HG03280 (cell line): ENCODE results near the gene ZNG1A.
"Not testable (repeated sequence)": the region's sequence is repeated elsewhere in the genome, so short reads cannot be mapped to it uniquely, and the experiment has no call there.

Experiments used
- ATAC-seq: cut with Tn5 transposase; IDR thresholded peaks from one replicate; pipeline ENCODE4 v1.9.1; 2021; ENCODE audit warnings: mild to moderate bottlenecking, moderate library complexity; ENCODE audit not compliant: unreplicated experiment

The ZNG1A gene

DNA sequence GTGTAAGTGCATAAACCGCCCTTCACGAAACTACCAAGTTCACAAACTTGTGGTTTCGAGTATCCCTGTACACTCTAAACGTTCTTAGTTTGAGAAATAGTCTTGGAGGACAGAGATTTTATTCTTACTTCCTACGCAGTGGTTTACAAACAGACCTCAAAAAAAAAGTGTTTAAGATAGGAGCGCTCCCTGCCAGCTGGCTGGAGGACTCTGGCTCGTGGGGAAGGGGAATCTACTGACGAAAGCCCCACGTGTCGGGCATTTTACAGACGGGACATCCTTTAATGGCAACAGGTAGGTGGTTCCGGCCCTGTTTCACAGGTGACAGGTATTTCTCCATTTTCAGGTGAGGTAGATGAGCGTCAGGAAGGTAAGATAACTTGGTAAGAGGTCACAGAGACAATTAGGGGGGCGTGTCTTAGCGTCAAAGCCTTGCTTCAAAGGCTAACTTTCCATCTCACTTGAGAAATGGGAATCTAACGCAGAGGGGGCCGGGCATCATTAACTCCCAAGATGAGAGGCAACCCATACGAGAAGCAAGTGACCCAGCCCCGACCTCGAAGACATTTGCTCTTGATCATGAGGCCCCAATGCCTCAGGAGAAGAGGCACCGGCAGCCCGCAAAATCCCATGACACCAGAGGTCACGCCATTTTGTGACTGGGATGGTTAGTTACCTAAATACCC, 573 bp downstream of the ZNG1A start:
- ATAC-seq: not testable (repeated sequence)

DNA sequence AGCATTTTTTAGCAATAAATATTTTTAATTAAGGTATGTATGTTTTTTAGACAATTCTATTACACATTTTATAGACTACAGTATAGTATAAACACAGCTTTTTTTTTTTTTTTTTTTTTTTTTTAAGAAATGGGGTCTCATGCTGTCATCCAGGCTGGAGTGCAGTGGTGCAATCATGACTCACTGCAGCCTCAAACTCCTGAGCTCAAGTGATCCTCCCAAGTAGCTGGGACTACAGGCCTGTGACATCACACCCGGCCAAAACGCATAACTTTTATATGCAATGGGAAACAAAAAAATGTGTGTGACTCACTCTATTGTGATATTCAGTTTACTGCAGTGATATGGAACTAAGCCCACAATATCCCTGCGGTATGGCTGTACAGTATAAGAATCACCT, 9.1 kb downstream of the ZNG1A start:
- ATAC-seq: not testable (repeated sequence)

DNA sequence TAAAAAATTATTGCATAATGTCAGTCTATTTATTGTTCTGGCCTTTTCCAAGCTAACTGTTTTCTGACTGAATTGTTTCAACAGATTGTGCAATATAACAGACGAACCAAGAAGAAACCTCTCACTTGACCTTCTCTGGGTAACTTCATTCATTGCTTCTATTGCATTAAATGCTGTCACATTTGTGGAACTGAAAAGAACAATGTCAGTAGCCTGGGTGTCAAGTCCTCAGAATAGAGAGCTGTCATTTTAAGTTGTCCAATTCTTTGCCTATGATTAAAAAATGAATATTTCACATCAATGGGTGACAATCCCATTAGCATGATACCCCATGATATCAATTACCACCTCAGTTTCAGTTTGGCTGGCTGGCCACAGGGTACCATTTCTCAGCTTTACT, 19.0 kb downstream of the ZNG1A start:
- ATAC-seq: not testable (repeated sequence)

DNA sequence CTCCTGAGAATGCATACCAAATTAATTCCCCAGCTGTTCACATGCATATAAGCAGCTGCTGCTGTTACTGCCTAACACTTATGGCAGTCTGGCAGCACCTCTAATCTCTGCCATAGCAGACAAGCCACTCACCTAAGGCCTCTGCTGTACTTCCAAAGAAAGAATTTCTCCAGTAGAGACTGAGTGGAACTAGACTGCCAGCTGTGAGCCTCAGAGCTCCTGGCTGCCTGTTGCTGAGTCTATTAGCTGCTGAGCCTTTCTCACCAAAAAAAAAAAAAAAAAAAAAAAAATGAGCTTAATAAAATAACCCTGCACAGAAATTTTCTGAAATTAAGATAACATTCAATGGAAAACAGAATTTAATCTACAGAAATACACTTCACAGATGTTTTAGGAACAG, 27.7 kb downstream of the ZNG1A start:
- not testable (repeated sequence) for ATAC-seq

DNA sequence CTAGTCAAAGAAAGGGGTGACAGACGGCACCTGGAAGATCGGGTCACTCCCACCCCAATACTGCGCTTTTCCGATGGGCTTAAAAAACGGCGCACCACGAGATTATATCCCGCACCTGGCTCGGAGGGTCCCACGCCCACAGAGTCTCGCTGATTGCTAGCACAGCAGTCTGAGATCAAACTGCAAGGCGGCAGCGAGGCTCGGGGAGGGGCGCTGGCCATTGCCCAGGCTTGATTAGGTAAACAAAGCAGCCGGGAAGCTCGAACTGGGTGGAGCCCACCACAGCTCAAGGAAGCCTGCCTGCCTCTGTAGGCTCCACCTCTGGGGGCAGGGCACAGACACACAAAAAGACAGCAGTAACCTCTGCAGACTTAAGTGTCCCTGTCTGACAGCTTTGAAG, 39.0 kb downstream of the ZNG1A start:
- not testable (repeated sequence) for ATAC-seq

DNA sequence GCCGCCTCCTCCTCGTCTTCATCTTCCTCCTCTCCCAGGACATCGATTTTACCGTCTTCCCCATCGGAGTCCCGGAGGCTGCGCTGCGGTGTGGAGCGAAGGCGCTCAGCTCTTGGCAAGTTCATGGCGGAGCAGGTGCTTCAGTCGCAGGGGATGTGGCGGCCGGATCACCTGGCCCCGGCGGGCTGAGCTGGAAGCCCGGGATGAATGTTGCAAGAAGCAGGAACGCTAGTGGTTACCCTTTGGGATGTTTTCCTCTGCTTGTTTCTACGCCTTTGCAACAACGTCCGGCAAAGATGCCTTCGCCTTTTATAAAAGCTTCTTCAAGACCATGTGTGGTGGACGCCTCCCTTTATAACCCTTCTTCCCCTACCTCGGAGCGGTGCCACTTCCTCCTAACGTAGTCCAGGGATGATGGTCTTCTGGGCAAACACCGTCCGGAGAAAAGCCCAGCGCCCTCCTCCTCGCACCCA, 60.8 kb downstream of the ZNG1A start, which contains the start of gene FOXD4:
Gene FOXD4, minus strand, starts transcription at position 423 of the 473 bp plus-strand sequence. Its CDS starts 298 bp downstream, at position 125.
- not testable (repeated sequence) for ATAC-seq

DNA sequence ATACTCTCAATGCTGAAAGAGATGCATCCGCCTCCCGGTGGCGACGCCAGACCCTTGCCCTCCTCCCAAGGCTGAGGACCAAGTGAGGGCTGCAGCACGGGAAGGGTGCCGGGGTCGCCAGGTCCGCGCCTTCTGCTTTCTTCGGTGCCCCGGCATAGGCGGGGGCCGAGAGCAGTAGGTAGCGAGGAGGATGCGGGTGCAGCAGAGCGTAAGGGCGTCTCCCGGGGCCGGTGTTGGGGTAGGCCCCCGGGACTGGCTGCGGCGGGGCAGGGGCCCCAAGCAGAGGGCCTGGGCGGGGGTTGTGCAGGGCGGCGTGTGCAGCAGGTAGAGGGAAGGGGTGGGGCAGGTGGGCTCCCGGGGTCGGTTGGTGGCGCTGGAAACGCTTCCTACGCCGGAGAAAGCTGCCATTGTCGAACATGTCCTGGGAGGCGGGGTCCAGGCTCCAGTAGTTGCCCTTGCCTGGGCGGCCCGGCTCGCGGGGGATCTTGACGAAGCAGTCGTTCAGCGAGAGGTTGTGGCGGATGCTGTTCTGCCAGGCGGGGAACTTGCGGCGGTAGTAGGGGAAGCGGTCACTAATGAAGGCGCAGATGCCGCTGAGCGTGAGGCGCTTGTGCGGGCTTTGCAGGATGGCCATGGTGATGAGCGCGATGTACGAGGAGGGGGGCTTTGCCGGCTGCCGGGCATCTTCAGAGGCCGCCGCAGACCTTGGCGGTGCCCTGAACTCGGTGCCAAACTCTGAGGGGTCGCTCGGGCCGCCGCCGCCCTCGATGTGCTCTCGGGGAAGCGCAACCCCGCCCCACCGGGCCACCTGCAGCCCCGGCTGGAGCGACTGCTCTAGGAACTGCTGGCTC, 61.5 kb downstream of the ZNG1A start:
- not testable (repeated sequence) for ATAC-seq

DNA sequence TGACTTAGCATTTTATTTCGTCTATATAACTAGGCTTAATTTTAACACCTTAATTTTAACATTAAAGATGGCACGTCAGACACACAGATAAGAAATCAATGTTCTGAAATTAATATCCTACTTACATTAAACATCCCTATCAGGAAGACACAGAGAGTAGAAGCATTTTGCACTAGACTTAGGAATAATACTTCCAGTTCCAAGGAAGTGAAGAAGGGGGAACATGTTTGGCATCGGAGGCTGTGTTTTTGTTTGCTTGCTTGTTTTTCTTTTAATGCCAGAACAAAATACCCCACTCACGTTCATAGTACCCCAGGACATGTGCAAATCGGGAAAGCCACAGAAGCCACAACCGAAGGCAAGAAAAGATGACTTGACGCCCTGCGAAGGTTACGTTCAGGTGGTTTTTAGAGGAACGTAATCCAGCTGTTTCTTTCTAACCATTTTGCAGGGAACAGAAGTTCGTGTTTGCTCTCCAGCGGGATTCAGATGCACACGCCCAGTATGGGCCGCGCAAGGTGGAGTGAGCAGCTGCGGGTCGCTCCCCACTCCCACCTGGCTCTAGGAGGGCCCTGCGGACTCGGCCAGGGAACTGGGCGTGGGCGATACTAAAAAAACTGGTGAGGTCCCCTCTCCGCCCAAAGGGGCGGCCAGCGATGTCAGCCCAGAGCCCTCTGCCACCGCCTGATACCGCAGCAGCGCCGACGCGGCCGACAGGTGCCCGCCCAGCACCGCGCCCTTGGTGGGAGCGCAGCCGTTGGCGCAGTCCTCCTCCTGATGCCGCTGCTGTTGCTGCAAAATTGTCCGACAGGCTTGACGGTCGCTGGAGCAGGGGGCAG, 62.4 kb downstream of the ZNG1A start:
- ATAC-seq: not testable (repeated sequence)

DNA sequence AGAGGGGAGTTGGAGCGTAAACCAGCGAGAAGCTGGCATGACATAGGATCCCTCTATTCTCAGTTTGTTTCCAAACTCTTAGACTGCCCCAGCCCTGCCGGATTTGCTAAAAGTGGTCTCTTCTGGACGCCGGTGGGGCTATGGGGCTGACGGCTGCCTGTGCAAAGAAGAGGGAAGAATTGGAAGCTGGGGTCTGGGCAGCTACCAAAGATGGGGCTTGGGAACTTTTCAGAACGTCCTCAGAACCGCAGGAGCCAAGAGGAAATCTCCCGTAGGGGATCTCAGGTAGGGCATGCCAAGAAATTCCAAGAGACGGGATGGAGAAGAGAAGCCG, 63.8 kb downstream of the ZNG1A start:
- not testable (repeated sequence) for ATAC-seq

DNA sequence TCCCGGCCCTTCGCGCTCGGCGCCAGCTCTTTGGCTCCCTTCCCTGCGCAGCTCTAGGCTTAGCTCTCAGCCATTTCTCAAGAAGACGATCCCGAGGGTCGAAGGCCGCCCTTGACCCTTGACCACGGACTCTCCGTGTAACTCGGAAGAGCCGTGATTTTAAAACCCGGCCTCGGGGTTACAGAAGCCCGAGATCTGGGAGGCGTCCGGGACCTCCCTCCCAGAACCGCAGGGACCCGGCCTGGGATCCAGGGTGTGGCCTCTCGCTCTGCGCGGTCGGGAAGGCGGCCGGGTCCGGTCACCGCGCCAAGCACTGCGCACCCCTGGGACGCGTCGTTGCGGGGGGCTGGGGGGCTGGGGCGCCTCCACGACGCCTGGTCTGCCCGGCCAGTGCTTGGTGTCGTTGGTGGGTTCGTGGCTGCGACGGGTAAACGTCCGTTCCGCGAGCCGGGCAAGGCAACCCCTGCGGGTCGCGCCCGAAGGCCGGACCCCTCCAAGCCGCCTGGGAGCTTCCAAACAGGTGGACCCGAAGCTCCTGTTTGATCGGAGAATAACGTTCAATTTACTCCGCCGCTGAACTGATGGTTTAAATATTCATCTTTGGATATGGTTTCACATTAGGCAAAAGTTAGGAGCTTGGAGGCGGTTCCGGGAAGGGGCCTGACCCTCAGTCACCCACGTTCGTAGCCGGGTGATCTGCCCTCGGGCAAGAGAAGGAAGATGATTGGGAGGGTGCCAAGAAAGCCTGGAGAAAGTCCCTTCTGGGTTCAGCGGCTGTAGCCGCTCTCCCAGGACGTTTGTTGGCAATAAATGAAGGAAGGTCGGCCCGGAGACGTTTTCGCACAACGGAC, 64.4 kb downstream of the ZNG1A start:
- ATAC-seq: not testable (repeated sequence)

DNA sequence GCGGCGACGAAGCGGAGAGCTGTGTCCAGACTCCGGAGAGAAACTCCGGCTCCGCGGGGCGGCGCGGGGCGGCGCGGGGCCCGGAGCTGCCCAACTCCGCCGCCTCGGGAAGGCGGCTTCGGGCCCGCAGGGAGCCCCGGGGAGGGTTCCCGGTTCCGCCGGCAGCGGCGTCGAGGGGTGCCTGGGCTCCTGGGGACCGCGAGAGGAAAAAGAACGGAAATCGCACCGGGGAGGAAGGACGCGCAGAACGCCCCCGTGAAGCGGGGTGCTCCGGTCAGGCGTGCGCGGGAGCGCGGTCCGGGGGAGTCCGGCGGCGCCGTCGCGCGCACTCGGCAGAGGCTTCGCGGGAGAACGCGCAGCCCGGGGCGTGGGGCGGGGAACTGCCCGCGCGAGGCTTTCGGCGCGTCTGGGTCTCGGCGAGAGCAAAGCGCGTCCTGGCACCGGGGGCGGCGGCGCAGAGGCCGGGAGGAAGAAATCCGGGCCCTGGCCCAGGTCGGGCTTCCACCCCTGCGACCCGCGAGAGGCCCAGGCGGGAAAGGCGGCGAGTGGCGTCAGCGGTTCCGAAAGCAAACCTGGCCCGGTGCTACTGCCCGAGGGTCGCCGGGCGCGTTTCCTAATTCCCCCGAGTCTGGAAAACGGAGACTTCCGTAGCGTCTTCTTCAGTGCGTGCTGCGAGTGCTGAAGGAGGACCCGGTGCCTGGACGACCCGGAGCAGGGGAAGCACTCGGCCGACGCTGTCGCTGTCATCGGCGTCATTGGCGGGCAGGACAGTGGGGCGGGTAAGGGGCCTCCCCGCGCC, 65.2 kb downstream of the ZNG1A start:
- not testable (repeated sequence) for ATAC-seq

DNA sequence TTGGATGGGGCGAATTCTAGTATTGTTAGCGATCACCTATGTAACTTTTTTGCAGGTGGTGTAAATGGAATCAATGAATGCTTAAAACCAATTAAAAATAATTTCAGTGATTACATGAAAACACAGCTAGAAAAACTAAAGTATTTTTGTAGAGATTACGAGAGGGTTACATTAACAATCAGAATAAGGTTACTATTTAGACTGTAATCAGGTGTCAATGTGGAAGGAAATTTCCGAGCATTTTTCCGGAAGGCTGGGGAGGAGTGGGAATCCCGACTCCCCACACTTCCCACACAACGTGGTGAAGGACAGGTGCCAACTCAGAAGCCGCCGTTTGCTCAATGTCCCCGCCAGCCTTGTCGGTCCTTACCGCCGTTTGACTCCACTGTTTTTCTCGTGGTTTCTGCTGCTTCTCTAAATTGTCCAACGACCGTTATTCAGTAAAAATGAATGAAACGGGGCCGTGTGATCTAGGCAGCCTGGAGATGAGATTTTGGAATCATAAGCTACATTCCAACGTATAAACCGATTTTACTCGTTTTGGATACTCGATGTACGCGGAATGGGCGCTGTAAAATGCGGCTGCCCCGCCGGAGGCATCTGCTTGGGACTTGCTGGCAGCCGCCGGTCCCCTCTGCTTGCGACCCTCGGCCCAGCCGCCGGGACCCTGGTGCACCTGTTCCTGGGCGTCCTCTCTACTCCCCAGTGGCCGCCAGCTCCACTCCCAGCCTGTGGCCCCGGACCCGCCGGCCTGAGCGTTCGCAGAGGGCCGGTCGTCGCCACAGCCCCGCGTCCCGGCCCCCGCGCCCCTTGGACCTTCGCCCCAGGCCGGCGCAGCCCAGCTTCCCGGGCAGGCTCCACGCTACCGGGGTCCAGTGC, 66.0 kb downstream of the ZNG1A start:
- not testable (repeated sequence) for ATAC-seq

DNA sequence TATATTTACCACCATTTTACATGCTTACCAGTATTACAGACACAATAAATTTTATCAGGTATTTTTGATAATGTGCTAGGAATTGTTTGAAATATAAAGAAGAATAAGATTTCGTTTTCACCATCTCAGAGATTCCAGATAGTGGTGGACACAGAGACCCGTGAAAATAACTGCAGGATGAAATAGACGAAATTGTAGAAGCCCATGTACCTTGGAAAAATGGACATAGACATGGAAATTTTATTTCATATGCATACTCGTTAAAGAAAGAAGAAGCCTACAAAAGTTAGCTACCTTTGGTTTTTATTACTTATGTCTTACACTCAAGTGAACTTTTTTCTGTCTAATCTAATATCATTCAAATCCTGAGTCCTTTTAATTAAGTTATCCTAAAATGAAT, 68.2 kb downstream of the ZNG1A start:
- not testable (repeated sequence) for ATAC-seq

DNA sequence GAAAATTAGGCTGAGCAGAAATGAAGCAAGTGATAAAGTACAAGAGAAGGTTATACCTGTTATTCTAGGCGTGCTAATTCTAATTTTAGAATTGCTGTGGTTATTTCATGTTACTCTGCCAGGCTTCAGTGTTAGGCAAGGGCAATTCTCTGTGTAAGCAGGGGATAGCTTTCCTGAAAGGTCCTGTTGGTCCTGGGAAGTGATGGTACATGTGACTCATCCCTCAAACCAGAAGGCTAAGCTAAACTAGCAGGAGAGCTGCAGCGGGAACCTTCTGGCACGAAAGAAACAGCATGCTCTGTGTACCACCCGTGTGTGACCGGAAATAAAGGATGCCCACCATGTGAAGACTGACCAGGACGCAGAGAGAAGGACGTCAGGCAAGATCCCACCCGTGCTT, 69.3 kb downstream of the ZNG1A start:
- ATAC-seq: not testable (repeated sequence)

DNA sequence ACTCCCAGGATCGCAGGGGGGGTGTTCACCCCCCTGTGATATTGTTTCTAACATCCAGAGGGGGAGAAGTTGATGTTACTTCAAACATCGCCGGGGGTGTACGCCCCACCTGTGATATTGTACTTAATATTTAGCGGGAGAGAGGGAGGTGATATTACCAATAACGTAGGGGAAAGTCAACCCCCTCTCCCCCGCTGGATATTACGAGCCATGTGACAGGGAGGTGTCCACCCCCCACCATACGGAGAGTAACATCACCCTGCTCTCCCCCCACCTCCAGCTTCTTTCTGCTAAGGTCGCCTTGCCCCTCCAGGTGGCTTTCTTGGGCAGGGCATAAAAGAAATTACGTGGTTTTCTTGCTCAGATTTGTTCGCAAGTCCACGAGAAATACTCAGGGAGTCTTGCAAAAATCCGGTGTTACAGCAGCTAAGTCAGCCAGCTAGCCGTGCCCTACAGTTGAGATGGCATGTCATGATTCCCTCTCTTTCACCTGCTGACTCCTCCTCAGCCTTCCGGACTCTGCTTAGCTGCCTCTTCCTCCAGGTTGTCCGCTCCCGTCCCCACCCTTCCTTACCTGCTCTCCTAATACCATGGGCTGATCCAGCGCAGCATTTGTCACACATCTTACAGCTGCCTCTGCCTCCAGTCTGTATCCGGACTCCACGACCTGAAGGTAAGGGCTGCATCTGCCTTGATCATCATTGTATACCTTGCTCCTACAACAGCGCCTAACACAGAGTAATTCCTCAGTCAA, 69.9 kb downstream of the ZNG1A start:
- not testable (repeated sequence) for ATAC-seq

DNA sequence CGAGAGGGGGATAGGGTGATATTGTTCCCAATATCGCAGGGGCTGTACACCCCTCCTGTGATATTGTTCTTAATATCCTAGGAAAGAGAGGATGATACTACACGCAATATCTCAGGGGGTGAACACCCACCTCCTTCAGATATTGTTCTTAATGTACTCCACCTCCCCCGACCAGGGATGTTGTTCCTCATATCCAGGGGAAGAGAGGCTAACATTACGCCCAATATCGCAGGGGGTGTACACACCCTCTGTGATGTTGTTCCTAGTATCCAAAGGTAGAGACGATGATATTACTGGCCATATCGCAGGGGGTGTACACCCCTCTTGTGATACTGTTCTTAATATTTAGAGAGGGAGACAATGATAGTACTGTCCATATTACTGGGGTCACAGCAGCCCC, 72.9 kb downstream of the ZNG1A start:
- ATAC-seq: not testable (repeated sequence)

DNA sequence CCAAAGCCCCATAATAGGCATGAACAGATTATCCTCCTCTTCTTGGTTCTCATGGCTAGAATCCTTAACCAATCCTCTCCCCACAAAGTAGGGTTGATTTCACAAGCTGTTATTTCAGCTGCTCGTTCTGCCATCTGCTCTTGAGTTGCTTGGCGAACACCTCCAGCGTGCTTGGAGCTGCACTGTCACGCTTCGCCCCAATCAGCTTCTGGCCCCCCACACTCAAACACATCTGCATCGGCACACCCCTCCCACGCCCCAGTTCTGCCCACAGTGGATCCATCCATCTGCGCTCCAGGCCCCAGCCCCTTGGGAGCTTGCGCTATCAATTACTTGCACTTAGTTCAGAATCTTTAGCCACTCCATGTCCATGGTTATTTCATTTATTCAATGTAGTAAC, 78.4 kb downstream of the ZNG1A start:
- ATAC-seq: not testable (repeated sequence)

DNA sequence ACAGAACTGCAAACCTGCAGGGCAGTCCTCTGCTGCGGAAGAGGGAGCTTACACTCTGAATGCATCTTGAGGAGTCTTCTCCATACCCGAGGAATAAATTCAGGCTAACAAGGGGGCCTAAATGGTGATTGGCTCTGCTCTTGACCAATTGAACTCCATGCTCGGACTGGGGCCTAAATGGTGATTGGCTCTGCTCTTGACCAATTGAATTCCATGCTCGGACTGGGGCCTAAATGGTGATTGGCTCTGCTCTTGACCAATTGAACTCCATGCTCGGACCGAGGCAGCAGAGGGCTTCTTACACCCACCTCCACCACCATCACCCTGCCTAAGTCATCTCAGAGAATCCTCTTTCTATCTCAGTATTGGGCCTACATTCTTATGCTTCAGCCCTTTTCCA, 79.0 kb downstream of the ZNG1A start:
- not testable (repeated sequence) for ATAC-seq
